HEK293 (cell line): ENCODE data around the gene FTSJ1.

ENCODE experiments used
- CTCF ChIA-PET: fragments of 350-600 bp; formaldehyde crosslinking; extraction: SDS; loops from one replicate; lab custom pipeline; 2021; ENCODE audit warnings: antibody characterized with exemption; lab: Yijun Ruan, JAX
- POLR2A ChIA-PET: fragments of 300-600 bp; formaldehyde crosslinking; extraction: SDS; loops from one replicate; lab custom pipeline; 2020; ENCODE audit warnings: antibody characterized with exemption, inconsistent platforms; lab: Yijun Ruan, JAX
- H3K27ac ChIP-seq: fragments of 200-500 bp; sonication (Bioruptor generic); 2 replicates; pipeline ENCODE4 v1.5.1; 2014; ENCODE audit warnings: low read depth, low read length, control low read depth, inconsistent platforms; ENCODE audit errors: extremely low read depth
- H3K36me3 ChIP-seq, 2 experiments: fragments of 200-500 bp in 1 of 2; sonication (Bioruptor generic) in 1 of 2; 1 replicate in 1 of 2; 2 replicates in 1 of 2; pipeline ENCODE4 v1.5.1; 2014 to 2017; ENCODE audit warnings: inconsistent platforms in 2 of 2, low read length in 2 of 2; ENCODE audit not compliant: control insufficient read depth in 2 of 2, insufficient read depth in 1 of 2
- H3K4me1 ChIP-seq: fragments of 200-500 bp; sonication (Bioruptor generic); 2 replicates; pipeline ENCODE4 v1.5.1; 2014; ENCODE audit warnings: mild to moderate bottlenecking, low read length, inconsistent platforms; ENCODE audit not compliant: control insufficient read depth, insufficient read depth
- H3K4me3 ChIP-seq: 2 replicates; pipeline ENCODE4 v1.5.1; 2011; ENCODE audit warnings: low read depth, mild to moderate bottlenecking, control low read depth, low read length, moderate library complexity
- H3K9me3 ChIP-seq: fragments of 200-500 bp; sonication (Bioruptor generic); 2 replicates; pipeline ENCODE4 v1.5.1; 2014; ENCODE audit warnings: low read depth, low read length, inconsistent platforms; ENCODE audit not compliant: control insufficient read depth, insufficient read depth
- EGR2 ChIP-seq: fragments of 450-650 bp; formaldehyde crosslinking; IDR thresholded peaks from 2 replicates; pipeline ENCODE4 v1.5.1; 2016; ENCODE audit warnings: low read depth, missing biosample characterization, missing genetic modification characterization
- GLIS1 ChIP-seq: fragments of 450-650 bp; formaldehyde crosslinking; IDR thresholded peaks from 2 replicates; pipeline ENCODE4 v1.5.1; 2016; ENCODE audit warnings: missing biosample characterization, missing genetic modification characterization
- SP7 ChIP-seq: fragments of 450-650 bp; formaldehyde crosslinking; IDR thresholded peaks from 2 replicates; pipeline ENCODE4 v1.5.1; 2016; ENCODE audit warnings: missing biosample characterization, missing genetic modification characterization
- ZBTB17 ChIP-seq: fragments of 450-650 bp; formaldehyde crosslinking; IDR thresholded peaks from 2 replicates; pipeline ENCODE4 v1.5.1; 2016; ENCODE audit warnings: missing biosample characterization, missing genetic modification characterization
- ZBTB20 ChIP-seq: fragments of 450-650 bp; formaldehyde crosslinking; IDR thresholded peaks from 2 replicates; pipeline ENCODE4 v1.5.1; 2016; ENCODE audit warnings: missing biosample characterization, missing genetic modification characterization
- ZFHX2 ChIP-seq: fragments of 450-650 bp; formaldehyde crosslinking; conservative IDR thresholded peaks from 2 replicates; pipeline ENCODE4 v1.5.1; 2016; ENCODE audit warnings: missing biosample characterization, missing genetic modification characterization
- ZFP69B ChIP-seq: fragments of 450-650 bp; formaldehyde crosslinking; IDR thresholded peaks from 2 replicates; pipeline ENCODE4 v1.5.1; 2016; ENCODE audit warnings: missing biosample characterization, missing genetic modification characterization
- ZIC2 ChIP-seq: fragments of 450-650 bp; formaldehyde crosslinking; IDR thresholded peaks from 2 replicates; pipeline ENCODE4 v1.5.1; 2016; ENCODE audit warnings: missing biosample characterization, missing genetic modification characterization
- ZNF121 ChIP-seq: fragments of 450-650 bp; formaldehyde crosslinking; IDR thresholded peaks from 2 replicates; pipeline ENCODE4 v1.5.1; 2016; ENCODE audit warnings: missing biosample characterization, missing genetic modification characterization
- ZNF16 ChIP-seq: fragments of 450-650 bp; formaldehyde crosslinking; IDR thresholded peaks from 2 replicates; pipeline ENCODE4 v1.5.1; 2016; ENCODE audit warnings: low read depth, missing biosample characterization, missing genetic modification characterization
- ZNF19 ChIP-seq: fragments of 450-650 bp; formaldehyde crosslinking; IDR thresholded peaks from 2 replicates; pipeline ENCODE4; 2016; ENCODE audit warnings: missing biosample characterization, missing genetic modification characterization, low read depth
- ZNF248 ChIP-seq: fragments of 450-650 bp; formaldehyde crosslinking; IDR thresholded peaks from 2 replicates; pipeline ENCODE4 v1.5.1; 2017; ENCODE audit warnings: missing biosample characterization, missing genetic modification characterization
- ZNF266 ChIP-seq: fragments of 450-650 bp; formaldehyde crosslinking; IDR thresholded peaks from 2 replicates; pipeline ENCODE4 v1.5.1; 2016; ENCODE audit warnings: missing biosample characterization, missing genetic modification characterization, low read depth
- ZNF292 ChIP-seq: fragments of 450-650 bp; formaldehyde crosslinking; IDR thresholded peaks from 2 replicates; pipeline ENCODE4 v1.5.1; 2016; ENCODE audit warnings: low read depth, missing biosample characterization, missing genetic modification characterization, borderline replicate concordance
- ZNF561 ChIP-seq: fragments of 450-650 bp; IDR thresholded peaks from 2 replicates; pipeline ENCODE4 v1.5.1; 2018; ENCODE audit warnings: missing biosample characterization, missing genetic modification characterization, borderline replicate concordance
- ZNF585B ChIP-seq: fragments of 450-650 bp; formaldehyde crosslinking; IDR thresholded peaks from 2 replicates; pipeline ENCODE4 v1.5.1; 2016; ENCODE audit warnings: missing biosample characterization, missing genetic modification characterization
- ZNF707 ChIP-seq: fragments of 450-650 bp; formaldehyde crosslinking; IDR thresholded peaks from 2 replicates; pipeline ENCODE4 v1.5.1; 2016; ENCODE audit warnings: missing biosample characterization, missing genetic modification characterization
- ZNF747 ChIP-seq: fragments of 450-650 bp; formaldehyde crosslinking; IDR thresholded peaks from 2 replicates; pipeline ENCODE4 v1.5.1; 2016; ENCODE audit warnings: missing biosample characterization, missing genetic modification characterization
- TF ChIP-seq, protein P1 (sequence below): fragments of 450-650 bp; formaldehyde crosslinking; IDR thresholded peaks from 2 replicates; pipeline ENCODE4 v1.5.1; 2016; ENCODE audit warnings: missing biosample characterization, missing genetic modification characterization, borderline replicate concordance
- TF ChIP-seq, protein P2 (sequence below): fragments of 450-650 bp; formaldehyde crosslinking; IDR thresholded peaks from 2 replicates; pipeline ENCODE4 v1.5.1; 2016; ENCODE audit warnings: missing biosample characterization, missing genetic modification characterization
- TF ChIP-seq, protein P3 (sequence below): fragments of 450-650 bp; formaldehyde crosslinking; IDR thresholded peaks from 2 replicates; pipeline ENCODE4 v1.5.1; 2016; ENCODE audit warnings: missing biosample characterization, missing genetic modification characterization
- TF ChIP-seq, protein P4 (sequence below): fragments of 450-650 bp; formaldehyde crosslinking; IDR thresholded peaks from 2 replicates; pipeline ENCODE4 v1.5.1; 2016; ENCODE audit warnings: missing biosample characterization, missing genetic modification characterization
- TF ChIP-seq, protein P5 (sequence below): fragments of 450-650 bp; formaldehyde crosslinking; IDR thresholded peaks from 2 replicates; pipeline ENCODE4 v1.5.1; 2016; ENCODE audit warnings: missing biosample characterization, missing genetic modification characterization

FTSJ1 gene

DNA sequence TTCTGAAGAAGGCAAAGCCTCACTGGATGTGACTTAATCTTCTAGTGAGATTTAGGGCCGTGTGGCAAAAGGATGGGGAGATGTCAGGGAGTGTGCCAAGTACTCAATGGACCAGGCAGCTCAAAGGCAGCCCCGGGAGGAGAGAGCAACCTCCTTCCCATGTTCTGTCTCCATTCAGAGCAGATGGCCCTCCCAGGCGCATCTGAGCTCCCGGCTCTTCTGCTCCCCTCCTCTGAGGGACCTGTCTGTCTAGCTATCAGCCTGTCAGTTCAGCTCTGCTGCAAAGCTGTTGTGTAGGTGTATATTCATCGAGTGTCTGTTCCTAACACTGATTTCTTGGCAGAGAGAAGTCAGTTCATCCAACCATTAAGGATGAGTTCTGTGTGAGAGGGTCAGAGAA, 21.9 kb downstream of the FTSJ1 start (continued):
- TF ChIP-seq, protein P1, sequence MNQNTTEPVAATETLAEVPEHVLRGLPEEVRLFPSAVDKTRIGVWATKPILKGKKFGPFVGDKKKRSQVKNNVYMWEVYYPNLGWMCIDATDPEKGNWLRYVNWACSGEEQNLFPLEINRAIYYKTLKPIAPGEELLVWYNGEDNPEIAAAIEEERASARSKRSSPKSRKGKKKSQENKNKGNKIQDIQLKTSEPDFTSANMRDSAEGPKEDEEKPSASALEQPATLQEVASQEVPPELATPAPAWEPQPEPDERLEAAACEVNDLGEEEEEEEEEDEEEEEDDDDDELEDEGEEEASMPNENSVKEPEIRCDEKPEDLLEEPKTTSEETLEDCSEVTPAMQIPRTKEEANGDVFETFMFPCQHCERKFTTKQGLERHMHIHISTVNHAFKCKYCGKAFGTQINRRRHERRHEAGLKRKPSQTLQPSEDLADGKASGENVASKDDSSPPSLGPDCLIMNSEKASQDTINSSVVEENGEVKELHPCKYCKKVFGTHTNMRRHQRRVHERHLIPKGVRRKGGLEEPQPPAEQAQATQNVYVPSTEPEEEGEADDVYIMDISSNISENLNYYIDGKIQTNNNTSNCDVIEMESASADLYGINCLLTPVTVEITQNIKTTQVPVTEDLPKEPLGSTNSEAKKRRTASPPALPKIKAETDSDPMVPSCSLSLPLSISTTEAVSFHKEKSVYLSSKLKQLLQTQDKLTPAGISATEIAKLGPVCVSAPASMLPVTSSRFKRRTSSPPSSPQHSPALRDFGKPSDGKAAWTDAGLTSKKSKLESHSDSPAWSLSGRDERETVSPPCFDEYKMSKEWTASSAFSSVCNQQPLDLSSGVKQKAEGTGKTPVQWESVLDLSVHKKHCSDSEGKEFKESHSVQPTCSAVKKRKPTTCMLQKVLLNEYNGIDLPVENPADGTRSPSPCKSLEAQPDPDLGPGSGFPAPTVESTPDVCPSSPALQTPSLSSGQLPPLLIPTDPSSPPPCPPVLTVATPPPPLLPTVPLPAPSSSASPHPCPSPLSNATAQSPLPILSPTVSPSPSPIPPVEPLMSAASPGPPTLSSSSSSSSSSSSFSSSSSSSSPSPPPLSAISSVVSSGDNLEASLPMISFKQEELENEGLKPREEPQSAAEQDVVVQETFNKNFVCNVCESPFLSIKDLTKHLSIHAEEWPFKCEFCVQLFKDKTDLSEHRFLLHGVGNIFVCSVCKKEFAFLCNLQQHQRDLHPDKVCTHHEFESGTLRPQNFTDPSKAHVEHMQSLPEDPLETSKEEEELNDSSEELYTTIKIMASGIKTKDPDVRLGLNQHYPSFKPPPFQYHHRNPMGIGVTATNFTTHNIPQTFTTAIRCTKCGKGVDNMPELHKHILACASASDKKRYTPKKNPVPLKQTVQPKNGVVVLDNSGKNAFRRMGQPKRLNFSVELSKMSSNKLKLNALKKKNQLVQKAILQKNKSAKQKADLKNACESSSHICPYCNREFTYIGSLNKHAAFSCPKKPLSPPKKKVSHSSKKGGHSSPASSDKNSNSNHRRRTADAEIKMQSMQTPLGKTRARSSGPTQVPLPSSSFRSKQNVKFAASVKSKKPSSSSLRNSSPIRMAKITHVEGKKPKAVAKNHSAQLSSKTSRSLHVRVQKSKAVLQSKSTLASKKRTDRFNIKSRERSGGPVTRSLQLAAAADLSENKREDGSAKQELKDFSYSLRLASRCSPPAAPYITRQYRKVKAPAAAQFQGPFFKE, result no peak
- TF ChIP-seq SP7 (tag by site-specific recombination) (no peak), ZNF707 (tag by site-specific recombination) (no peak), ZNF561 (tag by site-specific recombination) (no peak), ZNF248 (no peak)
- TF ChIP-seq, protein P2, sequence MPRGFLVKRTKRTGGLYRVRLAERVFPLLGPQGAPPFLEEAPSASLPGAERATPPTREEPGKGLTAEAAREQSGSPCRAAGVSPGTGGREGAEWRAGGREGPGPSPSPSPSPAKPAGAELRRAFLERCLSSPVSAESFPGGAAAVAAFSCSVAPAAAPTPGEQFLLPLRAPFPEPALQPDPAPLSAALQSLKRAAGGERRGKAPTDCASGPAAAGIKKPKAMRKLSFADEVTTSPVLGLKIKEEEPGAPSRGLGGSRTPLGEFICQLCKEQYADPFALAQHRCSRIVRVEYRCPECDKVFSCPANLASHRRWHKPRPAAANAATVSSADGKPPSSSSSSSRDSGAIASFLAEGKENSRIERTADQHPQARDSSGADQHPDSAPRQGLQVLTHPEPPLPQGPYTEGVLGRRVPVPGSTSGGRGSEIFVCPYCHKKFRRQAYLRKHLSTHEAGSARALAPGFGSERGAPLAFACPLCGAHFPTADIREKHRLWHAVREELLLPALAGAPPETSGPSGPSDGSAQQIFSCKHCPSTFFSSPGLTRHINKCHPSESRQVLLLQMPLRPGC (tag by site-specific recombination), result no peak
- TF ChIP-seq, protein P3, sequence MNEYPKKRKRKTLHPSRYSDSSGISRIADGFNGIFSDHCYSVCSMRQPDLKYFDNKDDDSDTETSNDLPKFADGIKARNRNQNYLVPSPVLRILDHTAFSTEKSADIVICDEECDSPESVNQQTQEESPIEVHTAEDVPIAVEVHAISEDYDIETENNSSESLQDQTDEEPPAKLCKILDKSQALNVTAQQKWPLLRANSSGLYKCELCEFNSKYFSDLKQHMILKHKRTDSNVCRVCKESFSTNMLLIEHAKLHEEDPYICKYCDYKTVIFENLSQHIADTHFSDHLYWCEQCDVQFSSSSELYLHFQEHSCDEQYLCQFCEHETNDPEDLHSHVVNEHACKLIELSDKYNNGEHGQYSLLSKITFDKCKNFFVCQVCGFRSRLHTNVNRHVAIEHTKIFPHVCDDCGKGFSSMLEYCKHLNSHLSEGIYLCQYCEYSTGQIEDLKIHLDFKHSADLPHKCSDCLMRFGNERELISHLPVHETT (tag by site-specific recombination), result no peak

DNA sequence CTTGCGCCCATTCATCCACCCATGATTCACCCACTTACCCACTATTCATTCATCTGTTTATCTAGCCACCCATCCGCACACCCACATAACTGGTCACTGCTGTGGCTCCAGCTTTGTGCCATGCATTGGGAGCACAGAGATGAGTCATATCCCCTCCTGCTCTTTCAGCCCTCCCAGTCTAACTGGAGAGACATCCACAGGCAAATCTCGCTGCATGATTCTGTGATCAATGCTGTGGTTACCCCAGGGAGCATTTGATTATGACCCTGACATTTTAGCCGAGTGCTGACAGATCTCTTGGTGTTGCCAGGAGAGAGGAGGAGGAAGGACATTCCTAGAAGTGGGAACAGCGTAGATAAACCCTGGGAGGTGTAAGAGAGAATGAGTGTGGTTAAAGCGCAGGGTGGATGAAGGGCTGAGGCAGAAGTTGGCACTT, 22.4 kb downstream of the FTSJ1 start:
- no peak overlapping the region for H3K27ac ChIP-seq

More for the DNA sequence above, 22.4 kb downstream of the FTSJ1 start:
- H3K36me3 ChIP-seq, result no peaks in the 10 kb centered on the region
- no peak overlapping the region for H3K4me3 ChIP-seq
- ChIA-PET CTCF (no interaction called here), POLR2A (interaction anchor here (0.6 kb wide), 1 partner anchor 427 kb away, joined by 8 read pairs; no protein-coding TSS in a partner anchor)
- TF ChIP-seq EGR2, result peak; percentile 99
- TF ChIP-seq ZNF747 (tag by site-specific recombination), result no peak
- TF ChIP-seq ZNF19, result no peak
- no peak for TF ChIP-seq ZNF16 (tag by site-specific recombination)
- TF ChIP-seq, protein P4, sequence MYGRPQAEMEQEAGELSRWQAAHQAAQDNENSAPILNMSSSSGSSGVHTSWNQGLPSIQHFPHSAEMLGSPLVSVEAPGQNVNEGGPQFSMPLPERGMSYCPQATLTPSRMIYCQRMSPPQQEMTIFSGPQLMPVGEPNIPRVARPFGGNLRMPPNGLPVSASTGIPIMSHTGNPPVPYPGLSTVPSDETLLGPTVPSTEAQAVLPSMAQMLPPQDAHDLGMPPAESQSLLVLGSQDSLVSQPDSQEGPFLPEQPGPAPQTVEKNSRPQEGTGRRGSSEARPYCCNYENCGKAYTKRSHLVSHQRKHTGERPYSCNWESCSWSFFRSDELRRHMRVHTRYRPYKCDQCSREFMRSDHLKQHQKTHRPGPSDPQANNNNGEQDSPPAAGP (tag by site-specific recombination), result peak; percentile 47; the same call in 1 of the 2 replicates
- TF ChIP-seq ZNF121 (tag by site-specific recombination), result no peak
- TF ChIP-seq ZBTB17 (tag by site-specific recombination), result peak; percentile 59
- no peak for TF ChIP-seq ZNF292 (tag by site-specific recombination)
- TF ChIP-seq ZFP69B (tag by site-specific recombination), result no peak
- peak; percentile 83 for TF ChIP-seq ZIC2 (tag by site-specific recombination)
- TF ChIP-seq, protein P5, sequence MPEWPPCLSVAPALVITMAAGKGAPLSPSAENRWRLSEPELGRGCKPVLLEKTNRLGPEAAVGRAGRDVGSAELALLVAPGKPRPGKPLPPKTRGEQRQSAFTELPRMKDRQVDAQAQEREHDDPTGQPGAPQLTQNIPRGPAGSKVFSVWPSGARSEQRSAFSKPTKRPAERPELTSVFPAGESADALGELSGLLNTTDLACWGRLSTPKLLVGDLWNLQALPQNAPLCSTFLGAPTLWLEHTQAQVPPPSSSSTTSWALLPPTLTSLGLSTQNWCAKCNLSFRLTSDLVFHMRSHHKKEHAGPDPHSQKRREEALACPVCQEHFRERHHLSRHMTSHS, result no peak
- TF ChIP-seq ZNF585B, result no peak
- TF ChIP-seq ZNF266, result no peak
- TF ChIP-seq GLIS1 (tag by site-specific recombination), result peak; percentile 24; the same call in 1 of the 2 replicates
- TF ChIP-seq ZFHX2 (tag by site-specific recombination), result peak; percentile 99
- 0 out of 2 replicates have a peak, but pooled peaks have one; percentile 6 for TF ChIP-seq ZBTB20 (tag by site-specific recombination)
- H3K9me3 ChIP-seq, result no peaks in the 10 kb centered on the region
- no peaks in the 10 kb centered on the region for H3K4me1 ChIP-seq
